GM18526 (cell line): Measurements from ENCODE around the gene ATP11A.

Experiments
- POLR2A ChIP-seq: IDR thresholded peaks from 3 replicates; pipeline ENCODE4 v1.6.1; 2011; ENCODE audit not compliant: insufficient read length; ENCODE audit errors: extremely low read depth

Gene ATP11A

DNA sequence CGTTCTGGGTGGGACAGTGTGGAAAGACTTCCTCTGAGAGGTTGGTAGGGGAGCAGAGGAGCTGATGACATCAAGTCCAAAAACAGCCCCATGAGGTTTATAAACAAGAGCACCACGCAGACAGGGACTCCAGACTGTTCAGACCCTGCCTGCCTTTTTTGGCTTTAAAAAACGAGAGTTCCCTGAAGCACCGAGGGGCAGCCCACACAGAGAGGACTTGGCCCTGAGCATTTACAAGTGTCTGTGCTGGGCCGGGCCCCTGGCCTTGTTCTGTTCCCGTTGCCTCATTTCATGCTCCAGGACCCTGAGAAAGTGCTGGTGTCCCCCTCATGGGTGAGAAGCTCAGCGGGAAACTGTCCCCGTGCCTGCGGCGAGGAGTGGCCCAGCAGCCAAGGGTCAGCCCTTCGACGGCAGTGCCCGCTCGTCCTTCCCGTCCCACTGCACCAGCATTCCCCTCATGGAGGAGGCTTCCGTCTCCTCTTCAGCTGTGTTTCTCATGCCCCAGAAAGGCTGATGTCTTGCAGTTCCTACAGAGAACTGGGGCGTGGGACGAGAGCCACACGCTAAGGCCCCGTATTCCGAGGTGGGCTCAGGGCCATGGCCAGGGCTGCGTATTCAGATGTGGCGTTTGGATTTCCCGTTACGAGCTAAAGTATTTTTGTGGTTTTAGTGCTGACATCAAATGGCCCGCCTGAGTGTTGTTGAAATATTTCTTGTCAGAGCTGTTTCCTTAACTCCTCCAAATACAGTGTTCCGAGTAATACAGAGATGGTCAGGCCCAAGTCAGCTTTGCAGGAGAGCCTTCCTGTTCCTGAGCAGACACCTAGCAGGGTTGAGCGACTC is 93.5 kb downstream of the ATP11A start:
- TF ChIP-seq POLR2A: no peak

DNA sequence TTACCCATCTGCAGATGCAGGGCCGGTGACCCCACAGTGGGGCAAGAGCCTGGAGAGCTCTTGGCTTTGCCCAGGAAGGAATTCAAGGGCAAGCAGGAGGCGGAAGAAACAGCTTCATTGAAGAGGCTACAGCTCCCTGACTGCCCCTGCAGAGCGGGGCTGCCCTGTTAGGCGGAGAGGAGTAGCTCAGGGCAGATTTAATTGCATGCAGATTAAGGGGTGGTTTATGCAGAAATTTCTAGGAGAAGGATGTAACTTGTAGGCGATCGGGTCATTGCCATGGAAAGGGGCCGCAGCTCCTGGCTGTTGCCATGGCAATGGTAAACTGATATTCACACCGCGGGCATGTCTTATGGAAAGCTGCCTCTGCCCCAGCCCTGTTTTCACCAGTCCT is 94.1 kb downstream of the ATP11A start:
- no peak for TF ChIP-seq POLR2A

DNA sequence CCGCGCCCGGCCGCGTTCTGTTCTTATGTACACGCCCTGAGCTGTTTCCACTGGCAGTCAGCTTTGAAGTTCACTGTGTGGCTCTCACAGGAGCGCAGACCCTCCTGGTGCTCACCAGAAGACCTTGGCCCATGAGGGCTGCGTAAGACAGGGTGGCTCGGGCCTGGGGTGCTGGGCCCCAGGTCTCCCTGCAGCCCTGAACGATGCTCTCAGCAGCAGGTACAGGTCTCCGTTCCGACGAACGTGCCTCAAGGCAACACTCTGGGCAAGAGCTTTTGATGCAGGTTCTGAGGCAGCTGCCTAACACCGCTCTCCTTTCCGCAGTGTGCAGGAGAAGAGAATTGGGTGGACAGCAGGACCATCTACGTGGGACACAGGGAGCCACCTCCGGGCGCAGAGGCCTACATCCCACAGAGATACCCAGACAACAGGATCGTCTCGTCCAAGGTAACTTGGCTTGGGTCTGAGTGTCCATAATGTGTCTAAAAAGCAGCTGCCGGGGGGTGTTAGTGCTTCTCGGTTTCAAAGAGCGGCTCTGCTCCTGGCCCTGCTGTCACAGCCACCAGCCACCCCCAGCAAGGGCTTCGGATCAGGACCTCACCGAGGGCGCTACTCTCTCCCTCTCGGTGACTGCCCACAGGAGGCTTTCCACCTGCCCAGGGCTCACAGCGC is 95.1 kb downstream of the ATP11A start:
- no peak for TF ChIP-seq POLR2A

DNA sequence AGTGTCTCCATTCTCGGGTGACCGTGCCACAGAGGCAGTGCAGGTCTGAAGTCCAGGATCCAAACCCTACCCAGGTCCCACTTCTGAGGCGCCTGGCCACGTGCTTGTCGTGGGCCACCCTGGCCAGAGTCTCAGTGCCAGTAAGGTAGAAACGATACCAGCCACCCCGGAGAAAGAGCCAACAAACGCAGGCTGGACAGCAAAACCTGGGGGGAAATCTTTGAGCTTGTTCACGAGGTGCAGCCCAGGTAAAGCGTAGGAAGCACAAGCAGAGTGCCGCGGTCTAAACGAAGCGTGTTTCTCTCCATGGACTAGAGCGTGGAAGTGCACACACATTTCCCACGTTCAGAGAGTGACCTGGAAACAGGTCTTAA is 95.6 kb downstream of the ATP11A start:
- no peak for TF ChIP-seq POLR2A

DNA sequence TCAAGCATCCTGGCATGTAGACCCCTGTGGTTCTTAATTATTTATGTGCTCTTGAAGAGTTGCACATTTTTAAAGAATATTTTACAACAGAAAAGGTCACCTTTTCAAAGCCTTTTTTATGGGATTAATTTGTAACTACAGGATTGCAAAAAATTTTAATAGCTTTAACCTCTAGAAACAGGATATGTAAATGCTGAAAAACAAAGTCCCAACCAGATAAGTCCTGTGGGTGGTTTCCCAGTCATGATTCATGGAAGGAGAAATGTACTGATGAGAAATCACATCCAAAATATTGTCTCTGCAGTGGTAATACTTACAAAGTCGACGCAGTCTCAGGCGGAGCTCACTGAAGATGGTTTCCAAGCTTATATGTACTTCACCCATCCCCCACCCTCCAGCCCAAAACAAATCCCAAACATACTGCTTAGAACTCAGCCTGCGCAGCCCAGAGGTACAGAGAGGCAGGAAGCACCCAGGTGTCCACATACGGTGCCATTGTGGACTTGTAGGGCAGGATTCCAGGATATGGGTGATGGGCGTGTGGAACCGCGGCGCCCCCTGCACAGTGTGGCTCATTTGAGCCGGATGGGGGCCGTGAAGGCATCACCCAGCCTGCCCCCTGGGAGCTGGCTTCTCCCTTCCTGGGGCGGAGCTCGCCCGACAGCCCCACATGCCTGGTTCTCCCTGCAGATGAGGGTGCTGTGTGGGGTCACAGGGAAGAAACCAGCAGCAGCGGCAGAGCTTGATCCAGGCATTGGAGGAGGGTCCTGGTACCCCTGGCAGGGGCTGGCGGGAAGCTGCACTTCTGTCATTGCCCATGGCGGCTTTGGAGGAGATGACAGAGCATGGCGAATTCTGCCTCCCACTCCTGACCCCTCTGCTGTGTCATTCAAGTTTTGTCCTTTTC is 101.2 kb downstream of the ATP11A start:
- no peak for TF ChIP-seq POLR2A

DNA sequence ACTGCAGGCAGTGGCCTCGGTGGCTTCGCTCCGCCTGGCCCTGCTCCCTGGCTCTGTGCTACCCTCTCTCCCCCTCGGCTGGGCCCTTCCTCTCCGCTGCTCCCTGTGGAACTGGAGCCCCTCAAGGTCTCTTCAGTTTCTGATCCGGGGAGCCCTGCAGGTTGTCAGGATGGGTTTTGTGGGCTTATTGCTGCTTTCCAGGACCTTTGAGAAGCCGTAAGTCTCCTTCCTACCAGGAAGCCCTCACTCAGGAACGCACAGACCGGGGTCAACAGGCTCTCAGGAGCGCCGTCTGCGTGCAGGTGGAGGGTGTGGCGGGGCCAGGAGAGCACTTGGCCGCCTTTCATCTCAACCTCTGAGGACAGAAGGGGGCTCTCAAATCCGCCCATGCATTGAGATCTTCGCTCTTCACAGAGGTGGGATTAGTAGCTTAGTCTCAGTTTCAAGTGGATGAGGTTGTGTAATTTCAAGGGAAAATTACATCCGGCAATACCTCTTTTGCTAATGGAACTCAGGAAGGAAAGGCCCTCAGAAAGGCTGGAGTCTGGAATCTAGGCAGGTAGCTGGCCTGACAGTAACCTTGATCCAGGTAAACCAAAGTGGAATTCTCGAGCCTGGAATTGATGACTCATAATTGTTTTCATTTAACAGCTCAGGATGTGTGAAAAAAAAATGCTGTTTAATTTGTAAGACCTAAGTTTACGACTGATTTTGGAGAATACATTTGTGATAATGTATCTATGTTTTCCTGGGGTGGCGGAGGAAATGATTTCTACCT is 102.0 kb downstream of the ATP11A start:
- TF ChIP-seq POLR2A: no peak

DNA sequence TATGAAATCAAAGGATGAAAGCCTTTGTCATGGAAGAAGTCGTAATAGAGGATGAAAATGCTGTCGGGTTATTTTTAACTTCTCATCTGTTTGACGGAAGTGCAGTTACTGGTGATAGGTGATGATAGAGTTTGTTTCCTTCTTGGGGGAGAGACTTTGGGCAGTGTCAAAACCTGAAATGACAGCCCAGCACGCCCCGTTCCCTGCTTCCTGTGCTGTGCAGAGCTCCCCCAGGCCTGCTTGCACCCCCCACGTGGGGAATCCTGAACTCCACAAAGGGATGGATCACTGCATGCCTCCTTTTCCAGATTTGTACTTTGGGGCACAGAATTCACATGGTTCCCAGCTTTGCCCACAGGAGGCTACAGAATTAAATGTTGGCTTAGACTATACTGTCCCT is 102.7 kb downstream of the ATP11A start:
- TF ChIP-seq POLR2A: no peak

DNA sequence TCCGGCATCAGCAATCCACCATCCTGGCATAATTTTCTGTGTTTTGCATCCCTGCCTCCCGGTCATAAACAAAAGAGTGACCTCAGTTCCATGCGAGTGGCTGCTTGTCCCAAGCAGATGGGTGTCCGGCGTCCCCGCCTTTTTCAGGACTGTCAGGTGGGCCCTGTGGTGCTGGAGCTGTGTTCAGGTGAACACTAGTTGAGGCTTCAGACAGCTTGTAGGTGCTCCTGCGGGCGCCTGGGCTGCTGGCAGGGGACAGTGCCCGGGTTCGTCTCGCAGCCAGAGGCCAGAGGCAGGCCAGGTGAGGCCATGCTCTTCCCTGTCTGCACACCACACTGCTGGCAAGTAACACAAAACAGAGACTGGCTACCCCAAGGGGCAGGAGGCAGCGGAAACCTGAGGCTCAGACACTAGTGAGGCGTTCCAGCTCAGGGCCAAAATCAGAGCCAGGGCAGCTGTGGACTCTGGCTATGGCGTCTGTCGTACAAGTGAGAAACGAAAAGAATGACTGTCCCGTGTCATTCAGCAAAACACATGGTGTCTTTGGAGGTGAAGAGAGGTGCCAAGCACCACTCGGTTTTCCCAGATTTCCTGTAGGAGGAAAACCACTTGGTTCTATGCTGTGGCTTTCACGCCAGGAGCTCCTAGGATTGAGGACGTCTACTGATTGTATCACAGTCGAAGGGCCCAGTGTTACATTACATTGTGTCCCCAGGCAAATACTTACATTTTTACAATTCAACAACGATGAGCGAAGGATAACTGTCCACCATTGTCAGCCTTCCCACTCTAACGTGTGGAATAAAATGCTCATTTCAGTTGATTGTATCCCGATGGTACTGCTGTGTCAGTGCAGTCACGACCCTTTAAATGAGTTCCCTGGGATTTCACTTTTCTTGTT is 104.0 kb downstream of the ATP11A start:
- no peak for TF ChIP-seq POLR2A

DNA sequence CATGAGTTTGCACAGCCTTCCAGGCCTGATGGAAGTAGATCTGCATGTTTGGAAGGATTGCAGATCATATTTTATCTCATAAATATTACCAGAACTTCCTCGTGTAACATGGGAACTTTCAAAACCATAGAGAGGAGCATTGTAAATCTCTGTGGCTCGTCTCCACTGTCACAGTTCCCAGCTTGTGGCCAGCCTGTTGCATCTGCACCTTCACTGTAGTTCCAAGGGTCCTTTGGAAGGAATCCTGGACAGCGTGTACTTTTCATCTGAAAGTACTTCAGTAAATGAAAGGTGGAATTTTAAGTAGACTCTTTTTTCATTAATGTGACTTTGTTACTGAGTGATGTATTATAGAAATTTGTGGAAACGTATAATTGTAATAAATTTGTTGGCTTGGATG is 105.4 kb downstream of the ATP11A start:
- TF ChIP-seq POLR2A: no peak

DNA sequence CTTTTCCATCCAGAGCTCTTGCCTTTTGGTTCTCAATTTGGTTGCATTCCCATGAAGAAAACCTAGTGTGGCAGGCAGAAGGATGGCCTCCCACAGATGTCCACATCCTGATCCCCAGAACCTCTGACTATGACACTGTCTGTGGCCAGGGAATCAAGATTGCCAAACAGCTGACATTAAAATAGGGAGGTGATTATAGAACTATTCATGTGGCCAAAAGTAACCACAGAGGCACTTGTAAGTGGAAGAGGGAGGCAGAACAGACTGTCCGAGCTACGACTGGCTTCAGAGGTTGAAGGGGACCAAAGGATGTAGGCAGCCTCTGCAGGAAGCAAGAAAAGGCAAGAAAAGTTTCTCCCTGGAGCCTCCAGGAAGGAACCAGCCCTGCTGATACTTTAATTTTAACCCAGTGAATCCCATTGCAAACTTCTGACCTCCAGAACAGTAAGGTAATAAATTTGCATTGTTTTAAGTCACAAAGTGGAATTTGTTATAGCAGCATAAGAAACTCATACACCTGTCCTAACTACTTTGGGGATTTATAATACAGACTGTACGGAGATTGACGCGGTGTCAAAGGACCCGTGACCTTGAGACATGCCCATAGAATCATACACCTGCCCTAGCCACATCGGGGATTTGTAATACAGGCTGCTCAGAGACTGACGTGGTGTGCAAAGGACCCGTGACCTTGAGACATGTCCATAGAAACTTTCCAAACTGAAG is 106.5 kb downstream of the ATP11A start:
- TF ChIP-seq POLR2A: no peak

DNA sequence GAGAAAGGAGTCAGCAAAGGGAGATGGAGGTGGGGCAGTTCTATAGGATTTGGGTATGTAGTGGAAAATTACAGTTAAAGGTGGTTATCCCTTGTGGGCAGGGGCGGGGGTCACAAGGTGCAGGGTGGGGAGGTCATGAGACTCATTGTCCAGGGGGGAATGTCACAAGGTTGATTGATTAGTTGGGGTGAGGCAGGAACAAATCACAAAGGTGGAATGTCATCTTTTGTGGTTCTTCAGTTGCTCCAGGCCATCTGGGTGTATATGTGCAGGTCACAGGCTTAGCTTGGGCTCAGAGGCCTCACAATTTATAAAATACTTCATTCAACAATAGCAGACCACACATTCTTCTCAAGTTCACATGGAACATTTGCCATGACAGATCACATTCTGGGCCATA is 109.6 kb downstream of the ATP11A start:
- TF ChIP-seq POLR2A: no peak

DNA sequence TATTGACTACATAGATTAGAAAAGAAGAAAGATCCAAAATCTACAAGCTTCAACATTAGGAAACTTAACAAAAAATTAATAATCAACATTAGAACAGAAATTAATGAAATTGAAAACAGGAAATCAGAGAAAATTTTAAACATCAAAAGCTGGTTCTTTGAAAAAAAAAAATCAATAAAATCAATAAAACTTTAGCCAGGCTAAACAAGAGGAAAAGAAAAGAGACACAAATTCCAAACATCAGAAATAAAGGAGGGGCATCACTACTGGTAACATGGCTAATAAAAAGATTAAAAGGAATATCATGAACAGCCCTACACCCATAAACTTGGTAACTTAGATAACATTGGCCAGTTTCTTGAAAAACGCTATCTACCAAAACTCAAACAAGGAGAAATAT is 110.2 kb downstream of the ATP11A start:
- TF ChIP-seq POLR2A: no peak

DNA sequence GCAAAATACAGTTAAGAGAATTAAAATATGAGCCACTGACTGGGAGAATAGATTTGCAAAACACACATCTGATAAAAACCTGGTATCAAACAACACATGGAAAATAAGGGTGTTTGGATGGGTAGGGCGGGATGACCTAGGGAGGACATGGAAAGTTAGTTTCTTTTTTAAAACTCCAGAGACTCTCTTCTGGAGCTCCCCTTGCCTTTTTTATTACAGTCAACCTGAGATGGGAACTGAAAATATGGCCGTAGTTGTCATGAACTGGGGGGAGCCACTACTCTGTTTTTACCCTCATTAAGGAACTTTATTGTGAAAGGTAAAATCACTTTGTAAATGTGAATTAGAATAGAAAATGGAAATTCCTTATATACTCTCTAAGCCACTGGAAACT is 113.0 kb downstream of the ATP11A start:
- TF ChIP-seq POLR2A: no peak
